ENCODE data around the gene C16orf92. TPM values are rescaled to one million over a fixed set of nuclear protein-coding genes. Genes with fewer than 3 reads are reported as not detected.

C16orf92 gene
- total and polyA plus RNA-seq, 2 donors (not counting 3 experiments of a cell fraction or from before 2014, with no cell fraction given) = not detected

GRCh38 chr16:30025574-30025973, 2.6 kb downstream of the C16orf92 start:
- Histone ChIP-seq H3K4me1 (ENCODE audit: control insufficient read depth, extremely low read depth, insufficient read depth, low read length) (no peaks in the 10 kb centered on the region), H3K9me1 (replicated peaks; ENCODE audit: control insufficient read depth, extremely low read depth, insufficient read depth, low read length) (no peaks in the 10 kb centered on the region), H3K4me3 (replicated peaks in 1 of 3; ENCODE audit: insufficient read depth in 1 of 3, low read depth in 1 of 3, low read length in 3 of 3) (no peak overlapping the region), H3K79me2 (ENCODE audit: control insufficient read depth, insufficient read depth, low read length) (no peaks in the 10 kb centered on the region), H3K4me2 (ENCODE audit: insufficient read depth, low read length) (no peak overlapping the region), H4K20me1 (replicated peaks; ENCODE audit: control insufficient read depth, extremely low read depth, insufficient read depth, low read length) (no peaks in the 10 kb centered on the region), H3K9ac (replicated peaks; ENCODE audit: extremely low read depth, insufficient read depth, low read length) (no peak overlapping the region), H3K9me3 (replicated peaks; ENCODE audit: control insufficient read depth, insufficient read depth, low read length) (no peaks in the 10 kb centered on the region), H3K36me3 (ENCODE audit: control insufficient read depth in 2 of 2, extremely low read depth in 1 of 2, insufficient read depth in 2 of 2, low read length in 2 of 2) (no peaks in the 10 kb centered on the region), H2AFZ (ENCODE audit: low read depth, low read length) (no peak overlapping the region), H3K27me3 (ENCODE audit: control insufficient read depth in 2 of 2, insufficient read depth in 2 of 2, low read length in 2 of 2) (peaks cover 8 to 12% of the 10 kb centered on the region in 2 experiments), H3K27ac (ENCODE audit: insufficient read depth, low read depth, low read length) (no peak overlapping the region)
- intact Hi-C loops (cut with micrococcal nuclease) (no loop called here), dilution Hi-C loops (cut with MboI; ENCODE audit: extremely low pct_ligation_motif_present, low sequenced_read_pairs) (no loop called here)
- ChIA-PET CTCF (no interaction called here), POLR2A (no interaction called here)
- no TSS peak for BruUV-seq (replicated peaks)
- TF ChIP-seq EZH2 (IDR thresholded peaks at IDR 0.05; ENCODE audit: borderline replicate concordance, low read depth, low read length, severe bottlenecking) (no peak), CTCF (IDR thresholded peaks at IDR 0.05; ENCODE audit: extremely low read depth in 1 of 2, insufficient read depth in 1 of 2, low read depth in 1 of 2, low read length in 2 of 2) (no peak), MYC (IDR thresholded peaks at IDR 0.05; ENCODE audit: low read depth, low read length) (no peak), JUN (IDR thresholded peaks at IDR 0.05; ENCODE audit: borderline replicate concordance, insufficient read depth, insufficient read length, low read depth) (no peak), POLR2A (IDR thresholded peaks at IDR 0.05; ENCODE audit: low read depth, low read length) (no peak)
- DNase-seq (ENCODE audit: low read depth, low spot score) (no peak), FAIRE-seq (no peak)

- Histone ChIP-seq H3K36me3 (ENCODE audit: control insufficient read depth in 2 of 2, extremely low read depth in 1 of 2, insufficient read depth in 2 of 2, low read length in 2 of 2) (no peaks in the 10 kb centered on the region), H3K4me2 (ENCODE audit: insufficient read depth, low read length) (no peak overlapping the region), H3K79me2 (ENCODE audit: control insufficient read depth, insufficient read depth, low read length) (no peaks in the 10 kb centered on the region), H3K9ac (replicated peaks; ENCODE audit: extremely low read depth, insufficient read depth, low read length) (no peak overlapping the region), H3K9me1 (replicated peaks; ENCODE audit: control insufficient read depth, extremely low read depth, insufficient read depth, low read length) (no peaks in the 10 kb centered on the region), H3K27me3 (ENCODE audit: control insufficient read depth in 2 of 2, insufficient read depth in 2 of 2, low read length in 2 of 2) (peaks cover 11 to 14% of the 10 kb centered on the region in 2 experiments), H3K9me3 (replicated peaks; ENCODE audit: control insufficient read depth, insufficient read depth, low read length) (no peaks in the 10 kb centered on the region), H2AFZ (ENCODE audit: low read depth, low read length) (no peak overlapping the region), H3K4me3 (replicated peaks in 1 of 3; ENCODE audit: insufficient read depth in 1 of 3, low read depth in 1 of 3, low read length in 3 of 3) (no peak overlapping the region), H4K20me1 (replicated peaks; ENCODE audit: control insufficient read depth, extremely low read depth, insufficient read depth, low read length) (no peaks in the 10 kb centered on the region), H3K27ac (ENCODE audit: insufficient read depth, low read depth, low read length) (no peak overlapping the region), H3K4me1 (ENCODE audit: control insufficient read depth, extremely low read depth, insufficient read depth, low read length) (no peaks in the 10 kb centered on the region)
- intact Hi-C loops (cut with micrococcal nuclease) = no loop called here
- TF ChIP-seq EZH2 (IDR thresholded peaks at IDR 0.05; ENCODE audit: borderline replicate concordance, low read depth, low read length, severe bottlenecking) (no peak), MAX (IDR thresholded peaks at IDR 0.05; ENCODE audit: insufficient read depth, insufficient read length) (no peak), CTCF (IDR thresholded peaks at IDR 0.05; ENCODE audit: extremely low read depth in 1 of 2, insufficient read depth in 1 of 2, low read depth in 1 of 2, low read length in 2 of 2) (no peak), POLR2AphosphoS5 (IDR thresholded peaks at IDR 0.05; ENCODE audit: insufficient read depth, low read depth, low read length) (no peak), MYC (IDR thresholded peaks at IDR 0.05; ENCODE audit: low read depth, low read length) (no peak), GATA2 (IDR thresholded peaks at IDR 0.05; ENCODE audit: insufficient read depth, insufficient read length, low read depth, low read length) (no peak), JUN (IDR thresholded peaks at IDR 0.05; ENCODE audit: borderline replicate concordance, insufficient read depth, insufficient read length, low read depth) (no peak), POLR2A (IDR thresholded peaks at IDR 0.05; ENCODE audit: low read depth, low read length) (no peak), FOS (IDR thresholded peaks at IDR 0.05; ENCODE audit: borderline replicate concordance, insufficient read depth, low read length) (no peak)
- BruUV-seq (replicated peaks) = no TSS peak
- dilution Hi-C loops (cut with MboI; ENCODE audit: extremely low pct_ligation_motif_present, low sequenced_read_pairs) = no loop called here
- ChIA-PET CTCF (no interaction called here), POLR2A (no interaction called here)
- FAIRE-seq (no peak), DNase-seq (ENCODE audit: low read depth, low spot score) (no peak)
These were observed 3.5 kb downstream of the C16orf92 start for GRCh38 chr16:30026449-30026848.

Data from endothelial cell of umbilical vein (primary cell).